T-helper 2 cell (primary cell): ENCODE measurements around the gene ANP32E.
"Not testable (repeated sequence)": the region's sequence is repeated elsewhere in the genome, so short reads cannot be mapped to it uniquely, and the experiment has no call there.

Experiments used
- DNase-seq, 5 experiments: peaks; one replicate each; pipeline versions ENCODE4 v3.0.0 to v3.0.0-alpha.2; 2012 to 2022

ANP32E gene

DNA sequence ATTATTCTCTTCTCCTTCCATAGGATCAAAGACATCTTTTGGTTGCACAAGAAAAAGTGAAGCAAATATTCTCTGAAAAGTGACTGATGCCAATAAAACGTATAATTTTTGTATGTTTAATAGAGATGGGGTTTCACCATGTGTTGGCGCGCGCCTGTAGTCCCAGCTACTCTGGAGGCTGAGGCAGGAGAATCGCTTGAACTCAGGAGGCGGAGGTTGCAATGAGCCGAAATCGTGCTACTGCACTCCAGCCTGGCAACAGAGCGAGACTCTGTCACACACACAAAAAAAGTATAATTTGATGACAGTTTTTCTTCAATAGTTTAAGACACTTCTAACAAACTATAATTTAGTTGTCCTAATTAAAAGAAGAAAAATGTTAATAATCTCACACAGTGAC, 23.8 kb downstream of the ANP32E start:
- DNase-seq = no peak

GRCh38 chr1:150210706-150211105, 25.2 kb downstream of the ANP32E start:
- no peak for DNase-seq

DNA sequence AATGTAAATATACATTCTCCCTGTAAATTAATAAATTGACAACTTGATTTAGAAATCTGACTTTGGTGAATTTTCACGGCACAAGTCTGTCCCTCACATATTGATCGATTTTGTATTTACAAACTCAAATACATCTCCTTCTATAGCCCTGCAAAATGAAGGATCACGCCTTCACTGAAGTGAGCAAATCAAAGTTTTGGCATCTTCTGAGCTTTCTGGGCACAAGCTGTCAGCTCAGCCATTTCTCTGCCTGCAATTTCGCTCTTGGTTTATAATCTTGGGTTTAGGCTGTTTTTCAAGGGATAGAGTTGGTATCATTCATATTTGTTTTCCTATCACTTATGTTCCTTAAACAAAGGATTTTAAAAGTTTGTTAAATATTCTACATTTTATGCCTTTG, 25.8 kb downstream of the ANP32E start:
- no peak for DNase-seq

DNA sequence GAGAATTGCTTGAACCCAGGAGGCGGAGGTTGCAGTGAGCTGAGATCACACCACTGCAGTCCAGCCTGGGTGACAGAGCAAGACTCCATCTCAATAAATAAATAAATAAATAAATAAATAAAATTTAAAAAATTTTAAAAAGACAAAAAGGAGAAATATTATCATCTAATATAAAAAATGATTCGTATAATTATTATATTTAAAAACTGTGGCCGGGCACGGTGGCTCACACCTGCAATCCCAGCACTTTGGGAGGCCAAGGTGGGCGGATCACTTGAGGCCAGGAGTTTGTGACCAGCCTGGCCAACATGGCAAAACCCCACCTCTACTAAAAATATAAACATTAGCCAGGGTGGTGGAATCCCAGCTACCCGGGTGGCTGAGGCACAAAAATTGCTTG, 27.5 kb downstream of the ANP32E start:
- not testable (repeated sequence) for DNase-seq

GRCh38 chr1:150207281-150207971, 28.5 kb downstream of the ANP32E start:
- DNase-seq = no peak

DNA sequence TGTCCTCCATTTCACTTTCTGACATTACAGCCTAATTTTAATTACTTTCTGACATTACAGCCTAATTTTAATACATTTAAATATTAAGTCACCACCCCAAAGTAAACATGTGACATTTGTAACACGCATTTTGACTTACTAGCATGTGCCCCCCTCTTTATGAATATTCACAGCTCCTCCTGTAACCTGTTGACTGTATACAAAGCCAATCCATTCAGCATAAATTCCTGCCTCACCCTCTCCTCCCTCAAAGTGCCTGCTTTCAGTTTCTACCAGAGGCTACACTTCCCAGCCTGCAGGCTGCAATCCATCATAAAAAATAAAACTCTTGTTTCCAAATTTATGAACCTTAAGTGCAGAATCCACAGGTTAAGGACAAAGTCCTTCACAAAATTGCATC, 39.5 kb downstream of the ANP32E start:
- no peak for DNase-seq

DNA sequence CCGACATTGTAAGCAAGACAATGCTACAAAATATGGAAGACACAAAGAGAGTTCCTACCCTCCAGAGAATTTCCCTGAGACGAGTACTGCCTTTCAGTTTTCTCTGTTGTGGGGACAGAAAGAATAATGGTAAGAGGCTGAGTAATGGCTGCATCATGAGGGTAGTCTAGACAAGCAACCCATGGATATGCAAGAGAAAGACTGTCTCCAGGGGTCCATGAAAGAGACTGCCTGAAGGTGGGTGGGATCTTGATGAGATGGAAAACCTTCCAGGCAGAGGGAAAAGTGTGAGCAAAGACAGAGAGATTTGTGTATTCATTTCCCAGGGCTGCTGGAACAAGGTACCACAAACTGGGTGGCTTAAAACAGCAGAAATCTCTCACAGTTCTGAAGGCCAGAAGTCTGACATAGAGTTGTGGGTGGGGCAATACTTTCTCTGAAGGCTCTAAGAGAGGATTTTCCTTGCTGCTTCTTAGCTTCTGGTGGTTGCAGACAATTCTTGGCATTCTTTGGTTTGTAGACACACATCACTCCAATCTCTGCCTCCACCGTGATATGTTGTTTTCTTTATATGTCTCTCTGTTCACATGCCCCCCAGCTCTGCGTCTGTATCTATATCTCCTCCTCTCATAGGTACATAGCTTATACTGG, 41.4 kb downstream of the ANP32E start:
- DNase-seq = no peak

DNA sequence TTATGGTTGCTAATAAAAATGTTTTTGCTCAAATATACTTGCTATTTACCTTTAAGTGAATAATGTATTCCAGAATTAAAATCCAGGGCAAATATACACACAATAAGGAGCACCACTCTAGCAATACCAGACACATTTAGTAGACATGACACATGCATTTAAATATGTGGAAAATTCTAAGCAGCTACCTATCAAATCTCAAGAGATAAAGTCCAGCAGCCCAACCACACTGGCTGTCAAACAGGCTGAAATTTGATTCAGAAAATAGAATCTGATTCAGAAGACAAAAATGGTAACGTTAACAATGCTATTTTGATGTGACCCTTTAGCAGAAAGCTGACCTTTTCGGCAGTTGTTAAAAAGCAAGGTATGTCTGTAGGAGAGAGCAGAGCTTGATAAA, 43.9 kb downstream of the ANP32E start:
- no peak for DNase-seq

DNA sequence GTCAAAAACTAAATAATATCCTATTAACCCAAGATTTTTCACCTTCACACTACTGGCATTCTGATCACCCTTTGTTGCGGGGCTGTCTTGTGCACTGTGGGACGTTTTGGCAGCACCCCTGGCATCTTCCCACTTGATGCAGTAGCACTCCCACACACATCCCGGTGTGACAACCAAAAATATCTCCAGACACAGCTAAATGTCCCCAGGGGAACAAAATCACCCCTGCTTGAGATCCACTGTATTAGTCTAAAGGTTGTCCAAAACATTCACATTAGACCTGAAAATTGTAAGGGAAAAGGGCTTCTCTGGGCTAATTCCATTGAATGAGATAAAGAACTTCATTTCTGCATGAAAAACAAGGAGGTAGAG, 48.4 kb downstream of the ANP32E start:
- DNase-seq = no peak

DNA sequence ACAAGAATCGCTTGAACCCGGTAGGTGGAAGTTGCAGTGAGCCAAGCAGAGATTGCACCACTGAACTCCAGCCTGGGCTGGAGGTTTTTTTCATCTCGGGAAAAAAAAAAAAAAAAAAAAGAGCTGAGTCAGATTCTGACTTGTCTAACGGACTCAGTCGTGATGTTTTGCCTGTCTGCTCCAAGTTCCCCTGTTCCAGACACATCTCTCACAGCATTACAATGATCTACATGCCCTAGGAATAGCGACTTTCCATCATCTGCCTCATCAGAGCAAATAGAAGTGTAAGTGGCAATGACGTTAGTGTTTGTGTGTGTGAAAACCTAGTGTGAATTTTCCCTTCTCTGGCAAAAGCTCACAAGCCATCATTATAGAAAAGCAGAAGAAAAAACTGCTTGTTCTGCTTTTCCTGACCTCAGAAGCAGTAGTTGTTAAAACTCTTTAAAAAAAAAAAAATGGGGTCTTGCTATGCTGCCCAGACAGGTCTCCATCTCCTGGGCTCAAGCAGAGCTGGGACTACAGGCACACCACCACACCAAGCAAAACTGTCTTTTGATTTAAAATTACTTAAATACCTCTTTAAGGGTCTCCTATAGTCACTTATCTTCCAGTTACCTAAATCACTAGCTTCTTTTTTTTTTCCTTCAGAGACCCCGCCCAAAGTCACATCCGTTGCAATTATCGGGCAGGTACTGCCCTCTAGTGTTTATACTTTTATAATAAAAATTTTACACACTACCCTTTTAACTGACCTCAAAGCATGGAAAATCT, 48.9 kb downstream of the ANP32E start:
- peak in 3 of 5 experiments; percentile 5 to 75 (median 25) for DNase-seq

- DNase-seq = not testable (repeated sequence)
Observed at GRCh38 chr1:150186438-150186788, 49.5 kb downstream of the ANP32E start.

- DNase-seq = no peak
Observed at GRCh38 chr1:150185481-150185880, 50.4 kb downstream of the ANP32E start.

DNA sequence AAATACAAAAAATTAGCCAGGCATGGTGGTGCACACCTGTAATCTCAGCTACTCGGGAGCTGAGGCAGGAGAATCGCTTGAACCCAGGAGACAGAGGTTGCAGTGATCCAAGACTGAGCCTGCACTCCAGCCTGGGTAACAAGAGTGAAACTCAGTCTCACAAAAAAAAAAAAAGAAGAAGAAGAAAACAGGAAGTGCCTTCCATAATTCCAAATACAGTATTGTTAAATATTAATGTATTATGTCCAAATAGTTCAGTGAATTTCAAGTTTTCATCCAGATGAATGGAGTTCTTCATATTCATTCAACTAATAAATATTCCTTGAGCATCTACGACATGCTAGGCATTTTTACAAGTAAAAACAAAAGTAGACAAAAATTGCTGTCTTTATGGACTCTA, 52.9 kb downstream of the ANP32E start:
- DNase-seq = no peak

GRCh38 chr1:150182247-150182646, 53.7 kb downstream of the ANP32E start:
- DNase-seq = no peak

DNA sequence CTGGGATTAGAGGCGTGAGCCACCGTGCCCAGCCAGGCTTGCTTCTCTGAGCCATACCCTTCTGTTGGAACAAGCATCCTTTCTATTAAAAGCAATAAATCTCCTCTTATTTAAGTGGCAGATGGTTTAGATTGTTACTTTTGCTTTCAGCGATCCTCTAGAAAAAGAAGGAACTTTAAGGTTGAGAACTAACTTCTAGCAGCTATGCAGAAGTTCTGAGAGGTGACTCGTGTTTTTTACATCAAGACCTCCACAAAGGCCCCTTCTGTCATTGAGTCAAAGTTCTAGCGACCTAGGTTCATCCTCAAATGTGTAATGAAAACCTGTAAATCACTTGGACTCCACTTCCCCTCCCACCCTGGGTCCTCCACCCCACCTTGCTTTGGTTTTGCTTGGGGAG, 55.4 kb downstream of the ANP32E start:
- DNase-seq = no peak

GRCh38 chr1:150179867-150180266, 56.0 kb downstream of the ANP32E start:
- no peak for DNase-seq

DNA sequence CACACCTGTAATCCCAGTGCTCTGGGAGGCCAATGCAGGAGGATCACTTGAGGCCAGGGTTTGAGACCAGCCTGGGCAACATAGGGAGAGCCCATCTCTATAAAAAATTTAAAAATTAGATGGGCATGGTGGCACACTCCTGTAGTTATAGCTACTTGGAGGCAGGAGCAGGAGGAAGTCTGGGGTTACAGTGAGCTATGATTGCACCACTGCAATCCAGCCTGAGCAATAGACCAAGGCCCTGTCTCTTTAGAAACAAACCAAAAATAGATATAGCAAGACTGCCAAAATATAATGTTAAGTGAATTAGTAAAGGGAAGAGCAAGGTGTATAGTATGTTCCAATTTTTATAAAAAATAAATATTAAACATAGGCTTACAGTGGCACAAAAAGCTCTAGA, 57.4 kb downstream of the ANP32E start:
- DNase-seq = no peak

DNA sequence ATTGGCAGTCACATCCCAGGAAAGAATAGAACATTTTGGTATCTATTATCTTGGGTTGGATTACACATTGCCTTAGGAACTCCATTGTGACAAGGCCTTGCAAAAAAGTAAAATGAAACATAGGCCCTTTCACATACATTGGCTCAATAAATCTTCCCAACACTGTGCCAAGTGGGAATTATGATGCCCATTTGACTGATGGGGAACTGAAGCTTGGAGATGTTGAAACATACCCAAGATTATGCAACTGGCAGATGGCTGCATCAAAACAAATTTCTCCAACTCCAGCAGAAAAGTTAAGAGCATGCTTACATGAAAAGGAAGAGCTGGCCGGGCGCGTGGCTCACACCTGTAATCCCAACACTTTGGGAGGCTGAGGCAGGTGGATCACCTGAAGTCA, 59.3 kb downstream of the ANP32E start:
- no peak for DNase-seq

DNA sequence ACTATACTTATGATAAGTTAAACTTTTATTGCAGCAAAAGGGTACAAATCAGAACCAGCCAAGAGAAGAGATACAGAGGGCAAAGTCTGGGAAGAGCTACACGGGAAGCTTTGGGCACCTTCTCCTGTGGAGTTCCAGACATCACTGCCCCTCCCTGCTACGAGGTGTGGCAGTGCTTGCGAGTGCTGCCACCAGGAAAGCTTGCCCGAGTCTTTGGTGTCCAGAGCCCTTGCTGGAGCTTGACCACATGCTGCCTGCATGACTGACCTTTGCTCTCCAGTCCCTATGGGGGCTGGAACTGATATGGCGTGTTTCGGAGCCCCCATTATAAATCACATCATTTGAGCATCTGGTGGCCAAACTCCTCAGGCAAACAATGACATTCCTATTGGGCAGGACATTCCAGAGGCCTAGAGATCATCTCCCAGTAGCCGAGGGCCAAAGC, 62.7 kb downstream of the ANP32E start:
- no peak for DNase-seq

GRCh38 chr1:150171801-150172200, 64.1 kb downstream of the ANP32E start:
- no peak for DNase-seq

- DNase-seq = peak in 3 of 5 experiments; percentile 21 to 43 (median 34)
Observed at GRCh38 chr1:150168960-150169601, 66.8 kb downstream of the ANP32E start.
